Testis (tissue), 2 donors: ENCODE data around the gene GLS2.

ENCODE experiments used
- POLR2A ChIP-seq: fragments of 450-650 bp; IDR thresholded peaks from one replicate; pipeline ENCODE4 v1.6.1; 2017; ENCODE audit warnings: antibody characterized with exemption, mild to moderate bottlenecking, moderate library complexity
- TF ChIP-seq, protein P1 (sequence below), 3 experiments: fragments of 450-650 bp in 2 of 3; fragments of 200-600 bp in 1 of 3; sonication (generic) in 1 of 3; IDR thresholded peaks; one replicate each; pipeline ENCODE4 v1.5.1; 2016 to 2019; ENCODE audit warnings: antibody characterized with exemption in 3 of 3, mild to moderate bottlenecking in 2 of 3, moderate library complexity in 1 of 3

DNA sequence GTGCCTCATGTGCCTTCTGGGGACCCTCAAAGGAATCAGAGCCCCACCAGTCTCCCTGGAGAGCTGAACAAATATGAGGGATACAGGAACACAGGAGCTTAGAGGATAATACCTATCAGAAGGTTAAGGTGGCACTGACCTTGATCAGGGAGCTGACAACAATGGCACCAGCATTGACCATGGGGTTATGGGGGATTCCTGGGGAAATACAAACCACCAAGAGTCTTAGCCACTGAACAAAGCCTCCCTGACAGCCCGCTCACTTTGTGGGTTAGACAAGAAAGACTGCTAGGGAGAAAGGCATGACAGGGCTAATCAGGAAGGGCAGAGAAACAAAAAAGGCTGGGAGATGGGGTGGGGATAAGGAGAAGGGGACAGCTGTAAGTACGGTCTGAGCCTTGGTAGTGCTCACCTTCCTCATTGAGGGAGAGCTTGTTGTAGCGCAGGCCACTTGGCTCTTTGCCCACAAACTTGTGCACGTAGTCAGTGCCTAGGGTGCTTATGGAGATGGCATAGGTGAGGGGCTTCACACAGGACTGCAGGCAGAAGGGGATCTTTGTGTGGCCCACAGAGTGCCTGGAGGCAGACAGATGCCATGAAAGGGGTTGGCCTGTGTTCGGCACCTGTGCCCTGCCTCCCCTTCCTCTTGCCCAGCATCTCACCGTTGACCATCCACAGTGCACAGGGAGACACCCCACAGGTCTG is 10.3 kb downstream of the GLS2 start:
- TF ChIP-seq, protein P1, sequence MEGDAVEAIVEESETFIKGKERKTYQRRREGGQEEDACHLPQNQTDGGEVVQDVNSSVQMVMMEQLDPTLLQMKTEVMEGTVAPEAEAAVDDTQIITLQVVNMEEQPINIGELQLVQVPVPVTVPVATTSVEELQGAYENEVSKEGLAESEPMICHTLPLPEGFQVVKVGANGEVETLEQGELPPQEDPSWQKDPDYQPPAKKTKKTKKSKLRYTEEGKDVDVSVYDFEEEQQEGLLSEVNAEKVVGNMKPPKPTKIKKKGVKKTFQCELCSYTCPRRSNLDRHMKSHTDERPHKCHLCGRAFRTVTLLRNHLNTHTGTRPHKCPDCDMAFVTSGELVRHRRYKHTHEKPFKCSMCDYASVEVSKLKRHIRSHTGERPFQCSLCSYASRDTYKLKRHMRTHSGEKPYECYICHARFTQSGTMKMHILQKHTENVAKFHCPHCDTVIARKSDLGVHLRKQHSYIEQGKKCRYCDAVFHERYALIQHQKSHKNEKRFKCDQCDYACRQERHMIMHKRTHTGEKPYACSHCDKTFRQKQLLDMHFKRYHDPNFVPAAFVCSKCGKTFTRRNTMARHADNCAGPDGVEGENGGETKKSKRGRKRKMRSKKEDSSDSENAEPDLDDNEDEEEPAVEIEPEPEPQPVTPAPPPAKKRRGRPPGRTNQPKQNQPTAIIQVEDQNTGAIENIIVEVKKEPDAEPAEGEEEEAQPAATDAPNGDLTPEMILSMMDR (IDR thresholded peaks at IDR 0.05) = no peak
- no peak for TF ChIP-seq POLR2A
